Subcutaneous adipose tissue (tissue), 4 donors: ENCODE measurements around the gene ZSCAN25. TPM values are rescaled to one million over a fixed set of nuclear protein-coding genes. Genes with fewer than 3 reads are reported as not detected.

ENCODE experiments used
- total RNA-seq, 4 donors: library from RNA; depleted of rRNA; stranded (reverse); fragments of >200 nt; gene quantifications; one replicate each; pipeline ENCODE4 v1.1.0, GENCODE V29; 2016
- TF ChIP-seq, protein P1 (sequence below): fragments of 450-650 bp; IDR thresholded peaks from one replicate; pipeline ENCODE4 v1.5.1; 2016; ENCODE audit warnings: low read depth, mild to moderate bottlenecking, control low read depth, antibody characterized with exemption, moderate library complexity

The ZSCAN25 gene
- total RNA-seq, 4 donors from 2014 or later = 10.7 to 17.1 (median 13.2) TPM

DNA sequence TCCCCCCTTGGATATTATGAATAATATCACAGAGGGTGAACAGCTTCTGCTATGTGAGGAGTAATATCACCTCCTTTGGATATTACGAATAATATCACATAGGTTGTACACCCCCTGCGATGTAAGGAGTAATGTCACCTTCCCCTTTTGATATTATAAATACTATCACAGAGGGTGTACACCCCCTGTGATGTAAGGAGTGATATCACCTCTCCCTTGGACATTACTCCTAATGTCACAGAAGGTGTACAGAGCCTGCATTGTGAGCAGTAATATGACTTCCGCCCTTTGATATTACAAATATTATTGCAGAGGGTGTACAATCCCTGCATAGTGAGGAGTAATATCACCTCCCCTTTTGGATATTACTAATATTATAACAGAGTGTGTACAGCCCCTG is 27.9 kb upstream of the ZSCAN25 start:
- TF ChIP-seq, protein P1, sequence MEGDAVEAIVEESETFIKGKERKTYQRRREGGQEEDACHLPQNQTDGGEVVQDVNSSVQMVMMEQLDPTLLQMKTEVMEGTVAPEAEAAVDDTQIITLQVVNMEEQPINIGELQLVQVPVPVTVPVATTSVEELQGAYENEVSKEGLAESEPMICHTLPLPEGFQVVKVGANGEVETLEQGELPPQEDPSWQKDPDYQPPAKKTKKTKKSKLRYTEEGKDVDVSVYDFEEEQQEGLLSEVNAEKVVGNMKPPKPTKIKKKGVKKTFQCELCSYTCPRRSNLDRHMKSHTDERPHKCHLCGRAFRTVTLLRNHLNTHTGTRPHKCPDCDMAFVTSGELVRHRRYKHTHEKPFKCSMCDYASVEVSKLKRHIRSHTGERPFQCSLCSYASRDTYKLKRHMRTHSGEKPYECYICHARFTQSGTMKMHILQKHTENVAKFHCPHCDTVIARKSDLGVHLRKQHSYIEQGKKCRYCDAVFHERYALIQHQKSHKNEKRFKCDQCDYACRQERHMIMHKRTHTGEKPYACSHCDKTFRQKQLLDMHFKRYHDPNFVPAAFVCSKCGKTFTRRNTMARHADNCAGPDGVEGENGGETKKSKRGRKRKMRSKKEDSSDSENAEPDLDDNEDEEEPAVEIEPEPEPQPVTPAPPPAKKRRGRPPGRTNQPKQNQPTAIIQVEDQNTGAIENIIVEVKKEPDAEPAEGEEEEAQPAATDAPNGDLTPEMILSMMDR = no peak

DNA sequence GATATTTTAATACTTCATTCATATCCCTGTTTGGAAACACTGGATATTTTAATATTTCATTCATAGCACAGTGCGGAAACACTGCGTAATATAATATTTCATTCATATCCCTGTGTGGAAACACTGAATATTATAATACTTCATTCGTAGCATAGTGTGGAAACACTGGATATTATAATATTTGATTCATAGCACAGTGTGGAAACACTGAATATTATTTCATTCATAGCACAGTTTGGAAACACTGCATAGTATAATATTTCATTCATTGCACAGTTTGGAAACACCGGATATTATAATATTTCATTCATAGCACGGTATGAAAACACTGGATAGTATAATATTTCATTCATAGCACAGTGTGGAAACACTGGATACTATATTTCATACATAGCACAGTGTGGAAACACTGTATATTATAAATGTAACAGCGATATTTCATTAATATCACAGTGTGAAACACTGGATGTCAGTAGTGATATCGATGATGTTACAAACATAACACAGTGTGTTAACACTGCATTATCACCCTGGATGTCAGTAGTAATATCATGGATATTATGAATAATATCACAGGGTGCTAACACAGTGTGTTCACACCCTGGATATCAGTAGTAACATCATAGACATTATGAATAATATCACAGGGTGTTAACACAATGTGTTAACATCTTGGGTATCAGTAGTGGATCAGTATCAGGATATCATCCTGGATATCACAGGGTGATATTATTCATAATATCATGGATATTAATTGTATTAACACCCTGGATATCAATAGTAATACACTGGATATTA is 21.6 kb upstream of the ZSCAN25 start:
- TF ChIP-seq, protein P1 = no peak

DNA sequence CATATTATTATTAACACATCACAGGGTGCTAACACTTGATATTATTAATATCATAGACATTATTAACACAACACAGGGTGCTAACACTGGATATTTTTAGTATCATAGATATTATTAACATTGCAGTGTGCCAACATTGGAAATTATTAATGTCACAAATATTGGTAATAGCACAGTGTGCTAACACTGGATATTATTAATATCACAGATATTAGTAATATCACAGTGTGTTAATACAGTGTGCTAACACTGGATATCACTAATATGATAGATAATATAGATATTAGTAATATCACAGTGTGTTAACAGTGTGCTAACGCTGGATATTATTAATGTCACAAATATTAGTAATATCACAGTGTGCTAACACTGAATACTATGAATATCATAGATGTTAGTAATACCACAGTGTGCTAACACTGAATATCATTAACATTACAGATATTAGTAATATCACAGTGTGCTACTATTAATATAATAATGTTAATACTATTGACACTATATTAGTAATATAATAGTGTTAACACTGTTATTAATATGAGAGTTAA is 20.3 kb upstream of the ZSCAN25 start:
- TF ChIP-seq, protein P1 = no peak

DNA sequence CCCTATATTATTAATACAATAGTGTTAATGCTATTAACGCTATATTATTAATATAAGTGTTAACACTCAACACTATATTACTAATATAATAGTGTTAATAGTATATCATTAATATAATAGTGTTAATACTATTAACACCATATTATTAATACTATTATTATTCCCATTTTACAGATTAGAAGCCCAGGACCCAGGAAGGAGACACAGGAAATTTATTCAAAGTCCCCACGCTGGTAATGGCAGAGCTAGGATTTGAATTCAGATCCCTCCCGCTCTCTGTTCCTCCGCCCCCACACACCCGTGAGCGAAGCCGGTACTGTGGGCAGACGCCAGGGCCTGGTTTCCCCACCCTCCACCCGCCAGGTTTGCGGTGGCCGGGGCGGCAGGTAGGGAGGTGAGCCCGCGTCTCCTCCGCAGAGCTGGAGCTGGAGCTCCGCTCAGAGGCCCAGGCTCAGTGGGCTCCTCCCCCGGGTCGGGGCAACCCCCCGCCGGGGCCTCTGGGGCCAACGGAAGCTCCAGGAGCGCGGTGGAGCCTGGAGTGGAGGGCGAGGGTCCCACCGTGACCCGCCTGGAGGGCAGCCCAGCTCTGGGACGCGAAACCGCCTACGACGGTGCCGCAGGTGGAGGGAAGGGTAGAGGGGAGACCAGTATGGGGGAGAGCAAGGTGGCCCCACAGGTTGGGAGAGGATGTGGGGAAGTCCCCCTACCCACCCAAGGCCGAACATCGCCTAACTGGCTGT is 18.8 kb upstream of the ZSCAN25 start, which contains the start of gene TMEM225B:
TSS of gene TMEM225B (plus strand) at position 506 of the 740 bp plus-strand sequence. CDS start 6,122 bp downstream, outside the sequence.
- TF ChIP-seq, protein P1 = no peak

DNA sequence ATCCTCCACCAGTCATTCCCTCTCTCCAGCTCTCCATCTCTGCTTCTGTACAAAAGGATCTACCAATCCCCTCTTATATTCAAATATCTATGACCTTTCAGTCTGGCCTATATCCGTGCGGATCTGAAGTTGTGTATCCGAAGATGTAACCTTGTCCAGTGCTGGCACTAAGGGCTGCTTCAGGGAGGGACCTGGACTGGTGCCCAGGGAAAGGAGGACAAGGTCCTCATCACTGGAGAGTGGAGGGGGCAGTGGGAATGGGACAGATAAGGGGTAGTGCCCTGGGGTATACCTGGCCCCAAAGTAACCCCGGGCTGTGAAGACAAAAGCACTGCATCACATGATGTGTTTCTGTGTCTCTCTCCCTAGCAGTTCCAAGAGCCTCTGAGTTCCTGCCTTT is 16.9 kb upstream of the ZSCAN25 start:
- TF ChIP-seq, protein P1 = no peak

DNA sequence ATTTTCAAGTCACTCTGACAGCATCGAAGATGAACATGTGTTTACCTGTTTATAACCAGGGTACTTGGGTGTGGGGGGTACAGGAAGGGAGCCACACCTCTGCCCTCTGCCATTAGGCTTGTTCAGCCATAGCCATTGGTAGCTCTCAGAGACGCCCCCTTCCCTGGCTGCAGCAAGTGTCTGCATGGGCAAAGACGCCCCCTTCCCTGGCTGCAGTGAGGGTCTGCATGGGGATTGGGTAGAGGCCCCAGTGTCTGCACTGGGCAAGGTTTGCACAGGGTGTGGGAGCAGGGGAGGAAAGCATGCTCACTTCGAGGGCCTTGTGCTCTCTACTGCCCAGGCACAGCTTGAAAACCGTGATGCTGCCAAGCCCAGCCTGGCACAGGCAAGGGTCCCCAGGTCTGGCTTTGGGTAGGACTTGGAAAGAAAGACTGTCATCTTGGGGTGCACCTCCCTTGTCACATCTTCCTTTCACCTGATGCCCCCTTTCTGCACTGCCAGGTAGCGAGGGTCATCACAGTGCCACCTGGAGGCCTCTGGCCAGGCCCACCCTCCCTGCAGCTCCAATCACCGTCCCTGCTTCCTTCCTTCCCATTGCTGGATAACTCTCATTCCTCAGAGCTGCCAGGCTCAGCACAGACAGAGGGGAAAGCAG is 15.0 kb upstream of the ZSCAN25 start:
- TF ChIP-seq, protein P1 = no peak

DNA sequence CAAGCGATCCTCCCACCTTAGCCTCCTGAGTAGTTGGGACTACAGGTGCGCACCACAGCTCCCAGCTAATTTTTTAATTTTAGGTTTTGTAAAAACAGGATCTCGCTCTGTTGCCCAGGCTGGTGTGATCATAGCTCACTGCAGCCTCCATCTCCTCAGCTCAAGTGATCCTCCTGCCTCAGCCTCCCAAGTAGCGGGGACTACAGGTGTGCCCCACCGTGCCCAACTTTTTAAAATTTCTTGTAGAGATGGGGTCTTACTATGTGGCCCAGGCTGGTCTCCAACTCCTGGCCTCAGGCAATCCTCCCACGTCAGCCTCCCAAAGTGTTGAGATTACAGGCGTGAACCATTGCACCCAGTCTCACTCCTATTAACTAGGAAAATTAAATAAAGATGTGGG is 11.2 kb upstream of the ZSCAN25 start:
- TF ChIP-seq, protein P1 = no peak
